Loucy (cell line): ENCODE measurements around the gene RIMBP2.
"Not testable (repeated sequence)": the region's sequence is repeated elsewhere in the genome, so short reads cannot be mapped to it uniquely, and the experiment has no call there.

Source experiments
- H2AFZ ChIP-seq: fragments of 200-600 bp; sonication (generic); 2 replicates; pipeline ENCODE4 v1.6.0; 2016; ENCODE audit warnings: antibody characterized with exemption, mild to moderate bottlenecking, low read length, moderate library complexity
- H3F3A ChIP-seq: fragments of 200-600 bp; 2 replicates; pipeline ENCODE4 v1.6.0; 2016; ENCODE audit warnings: antibody characterized with exemption, low read depth, mild to moderate bottlenecking
- H3K27me3 ChIP-seq: fragments of 200-600 bp; sonication (generic); 2 replicates; pipeline ENCODE4 v1.6.1; 2014; ENCODE audit warnings: low read length, mild to moderate bottlenecking; ENCODE audit not compliant: insufficient read depth, poor library complexity, severe bottlenecking
- H3K36me3 ChIP-seq: fragments of 200-600 bp; sonication (generic); 2 replicates; pipeline ENCODE4 v1.6.1; 2016; ENCODE audit warnings: low read length; ENCODE audit not compliant: insufficient read depth
- H3K4me1 ChIP-seq: fragments of 200-600 bp; sonication (generic); 2 replicates; pipeline ENCODE4 v1.5.1; 2014; ENCODE audit warnings: low read length, mild to moderate bottlenecking; ENCODE audit not compliant: insufficient read depth, poor library complexity, severe bottlenecking
- H3K4me2 ChIP-seq: fragments of 200-600 bp; sonication (generic); 2 replicates; pipeline ENCODE4 v1.6.0; 2014; ENCODE audit warnings: antibody characterized with exemption, low read length, low read depth, mild to moderate bottlenecking; ENCODE audit not compliant: poor library complexity, severe bottlenecking
- H3K4me3 ChIP-seq: fragments of 200-600 bp; sonication (generic); 2 replicates; pipeline ENCODE4 v1.5.1; 2014; ENCODE audit warnings: low read length, mild to moderate bottlenecking, mixed read lengths; ENCODE audit not compliant: poor library complexity, severe bottlenecking
- H3K79me2 ChIP-seq: fragments of 200-600 bp; sonication (generic); 2 replicates; pipeline ENCODE4 v1.6.1; 2014; ENCODE audit warnings: low read length; ENCODE audit not compliant: insufficient read depth
- H3K9ac ChIP-seq: fragments of 200-600 bp; sonication (generic); 2 replicates; pipeline ENCODE4 v1.6.0; 2014; ENCODE audit warnings: mild to moderate bottlenecking, low read depth, low read length, moderate library complexity; ENCODE audit not compliant: poor library complexity, severe bottlenecking
- H3K9me2 ChIP-seq: fragments of 200-600 bp; sonication (generic); replicated peaks from 2 replicates; pipeline ENCODE4 v1.6.1; 2016; ENCODE audit warnings: low read depth, low read length, mixed read lengths
- H3K9me3 ChIP-seq: fragments of 200-600 bp; sonication (generic); 2 replicates; pipeline ENCODE4 v1.6.1; 2014; ENCODE audit warnings: mild to moderate bottlenecking, antibody characterized with exemption, low read length, low read depth; ENCODE audit not compliant: insufficient read depth
- H4K20me1 ChIP-seq: fragments of 200-600 bp; sonication (generic); 2 replicates; pipeline ENCODE4 v1.6.0; 2014; ENCODE audit warnings: antibody characterized with exemption, low read length, mild to moderate bottlenecking; ENCODE audit not compliant: insufficient read depth, poor library complexity, severe bottlenecking
- EZH2phosphoT487 ChIP-seq: fragments of 200-600 bp; IDR thresholded peaks from 2 replicates; pipeline ENCODE4 v1.6.1; 2018; ENCODE audit warnings: antibody characterized with exemption, mild to moderate bottlenecking, moderate library complexity, borderline replicate concordance
- TF ChIP-seq, protein P1 (sequence below): fragments of 200-600 bp; sonication (generic); conservative IDR thresholded peaks from 2 replicates; pipeline ENCODE4 v1.5.1; 2014; ENCODE audit warnings: mild to moderate bottlenecking, antibody characterized with exemption, low read length

The RIMBP2 gene

DNA sequence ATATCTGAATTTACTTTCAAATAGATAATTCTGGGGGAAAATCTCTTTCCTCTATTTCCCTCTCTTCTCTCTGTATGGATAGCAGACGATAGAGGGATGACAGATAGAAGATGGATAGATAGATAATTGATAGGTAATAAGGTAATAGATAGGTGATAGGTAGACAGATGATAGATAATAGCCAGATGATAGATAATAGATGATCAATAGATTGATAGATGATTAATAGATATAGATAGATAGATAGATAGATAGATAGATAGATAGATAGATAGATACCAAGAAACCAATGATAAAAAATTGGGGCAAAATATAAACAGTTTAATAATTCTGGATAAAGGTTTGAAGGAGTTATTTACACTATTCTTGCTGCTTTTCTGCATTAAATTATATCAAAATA is 26.6 kb upstream of the RIMBP2 start:
- no peak for TF ChIP-seq EZH2phosphoT487
- TF ChIP-seq, protein P1, sequence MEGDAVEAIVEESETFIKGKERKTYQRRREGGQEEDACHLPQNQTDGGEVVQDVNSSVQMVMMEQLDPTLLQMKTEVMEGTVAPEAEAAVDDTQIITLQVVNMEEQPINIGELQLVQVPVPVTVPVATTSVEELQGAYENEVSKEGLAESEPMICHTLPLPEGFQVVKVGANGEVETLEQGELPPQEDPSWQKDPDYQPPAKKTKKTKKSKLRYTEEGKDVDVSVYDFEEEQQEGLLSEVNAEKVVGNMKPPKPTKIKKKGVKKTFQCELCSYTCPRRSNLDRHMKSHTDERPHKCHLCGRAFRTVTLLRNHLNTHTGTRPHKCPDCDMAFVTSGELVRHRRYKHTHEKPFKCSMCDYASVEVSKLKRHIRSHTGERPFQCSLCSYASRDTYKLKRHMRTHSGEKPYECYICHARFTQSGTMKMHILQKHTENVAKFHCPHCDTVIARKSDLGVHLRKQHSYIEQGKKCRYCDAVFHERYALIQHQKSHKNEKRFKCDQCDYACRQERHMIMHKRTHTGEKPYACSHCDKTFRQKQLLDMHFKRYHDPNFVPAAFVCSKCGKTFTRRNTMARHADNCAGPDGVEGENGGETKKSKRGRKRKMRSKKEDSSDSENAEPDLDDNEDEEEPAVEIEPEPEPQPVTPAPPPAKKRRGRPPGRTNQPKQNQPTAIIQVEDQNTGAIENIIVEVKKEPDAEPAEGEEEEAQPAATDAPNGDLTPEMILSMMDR = no peak
- H3K9me3 ChIP-seq = no peaks in the 10 kb centered on the region; the same call in 1 of the 2 replicates
- no peaks in the 10 kb centered on the region for H3K27me3 ChIP-seq
- H2AFZ ChIP-seq = no peak overlapping the region
- H3K9me2 ChIP-seq = no peaks in the 10 kb centered on the region
- no peaks in the 10 kb centered on the region for H3K79me2 ChIP-seq
- no peak overlapping the region for H3K4me2 ChIP-seq
- no peaks in the 10 kb centered on the region for H3F3A ChIP-seq
- H3K4me1 ChIP-seq = no peaks in the 10 kb centered on the region
- no peaks in the 10 kb centered on the region for H3K36me3 ChIP-seq
- H4K20me1 ChIP-seq = no peaks in the 10 kb centered on the region
- H3K9ac ChIP-seq = no peak overlapping the region
- H3K4me3 ChIP-seq = no peak overlapping the region

DNA sequence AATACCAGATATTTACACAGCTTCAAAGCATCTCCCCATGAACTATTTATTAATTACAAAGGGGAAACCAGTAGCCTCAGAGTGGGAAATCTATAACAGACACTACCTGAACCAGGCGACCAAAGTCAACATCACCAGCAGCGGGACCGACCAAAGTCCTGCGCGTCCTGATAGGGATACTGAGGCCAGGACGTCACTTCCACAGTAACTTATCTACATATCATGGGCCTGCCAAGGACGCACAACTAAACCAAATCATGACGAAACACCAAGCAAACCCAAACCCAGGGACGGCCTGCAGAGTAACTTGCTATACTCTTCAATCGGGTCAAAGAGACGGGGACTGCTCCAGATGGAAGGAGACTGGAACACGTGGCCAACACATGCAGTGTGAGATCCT is 26.0 kb upstream of the RIMBP2 start:
- Histone ChIP-seq H3K9me3 (no peaks in the 10 kb centered on the region; the same call in 1 of the 2 replicates), H2AFZ (no peak overlapping the region), H4K20me1 (no peaks in the 10 kb centered on the region), H3K4me1 (no peaks in the 10 kb centered on the region), H3K36me3 (no peaks in the 10 kb centered on the region), H3K9ac (no peak overlapping the region), H3K4me3 (no peak overlapping the region), H3K4me2 (no peak overlapping the region), H3K9me2 (no peaks in the 10 kb centered on the region), H3F3A (no peaks in the 10 kb centered on the region), H3K79me2 (no peaks in the 10 kb centered on the region), H3K27me3 (no peaks in the 10 kb centered on the region)
- TF ChIP-seq EZH2phosphoT487 = no peak
- TF ChIP-seq, protein P1 = no peak

DNA sequence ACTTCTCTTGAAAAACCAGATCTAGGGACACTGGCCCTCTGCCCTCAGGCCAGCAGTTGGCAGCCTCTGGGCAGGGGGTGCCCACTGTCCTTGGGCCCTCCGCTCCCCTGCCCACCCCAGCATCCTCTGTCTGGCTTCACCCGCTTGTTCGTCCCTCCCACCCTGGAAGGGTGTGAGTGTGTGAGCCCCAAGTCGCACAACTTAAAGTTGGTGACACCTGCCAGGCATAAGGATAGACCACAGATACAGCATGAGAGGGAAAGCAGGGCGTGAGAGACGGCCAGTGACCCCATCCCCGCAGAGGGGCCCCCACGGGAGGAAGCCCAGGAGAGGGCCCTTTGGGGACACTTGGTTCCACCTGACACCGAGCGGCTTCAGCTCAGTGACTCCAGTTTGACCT is 23.5 kb upstream of the RIMBP2 start:
- H3K9me3 ChIP-seq = no peaks in the 10 kb centered on the region; the same call in 1 of the 2 replicates
- H3K4me3 ChIP-seq = no peak overlapping the region
- H3K27me3 ChIP-seq = no peaks in the 10 kb centered on the region
- H3F3A ChIP-seq = no peaks in the 10 kb centered on the region
- H3K4me1 ChIP-seq = no peaks in the 10 kb centered on the region
- no peaks in the 10 kb centered on the region for H3K9me2 ChIP-seq
- H3K4me2 ChIP-seq = no peak overlapping the region
- H3K36me3 ChIP-seq = no peaks in the 10 kb centered on the region
- TF ChIP-seq EZH2phosphoT487 = no peak
- TF ChIP-seq, protein P1 = no peak
- H4K20me1 ChIP-seq = no peaks in the 10 kb centered on the region
- no peak overlapping the region for H2AFZ ChIP-seq
- H3K9ac ChIP-seq = no peak overlapping the region
- H3K79me2 ChIP-seq = no peaks in the 10 kb centered on the region

DNA sequence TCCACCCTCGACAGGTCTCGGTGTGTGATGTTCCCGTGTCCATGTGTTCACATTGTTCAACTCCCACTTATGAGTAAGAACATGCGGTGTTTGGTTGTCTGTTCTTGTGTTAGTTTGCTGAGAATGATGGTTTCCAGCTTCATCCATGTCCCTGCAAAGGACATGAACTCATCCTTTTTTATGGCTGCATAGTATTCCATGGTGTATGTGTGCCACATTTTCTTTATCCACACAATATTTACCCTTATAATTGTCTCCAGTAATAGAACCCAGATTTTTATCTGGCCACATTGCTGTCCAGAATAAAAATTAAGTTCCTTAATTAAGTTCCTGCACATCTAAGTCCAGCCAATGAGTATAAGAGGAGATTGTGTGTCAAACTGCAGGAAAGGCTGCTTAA is 22.3 kb upstream of the RIMBP2 start:
- not testable (repeated sequence) for H3K9me3 ChIP-seq, H3K9ac ChIP-seq, H3K4me3 ChIP-seq, H3K4me2 ChIP-seq, H3F3A ChIP-seq, H3K36me3 ChIP-seq, H3K9me2 ChIP-seq, H3K4me1 ChIP-seq, H2AFZ ChIP-seq, H3K79me2 ChIP-seq, H3K27me3 ChIP-seq, H4K20me1 ChIP-seq
